Mononuclear cell (primary cell): ENCODE results near the gene COG6. TPM values are rescaled to one million over a fixed set of nuclear protein-coding genes. Genes with fewer than 3 reads are reported as not detected.

Source experiments
- H3K27me3 ChIP-seq: 2 replicates; pipeline ENCODE4 v1.6.0; 2011; ENCODE audit warnings: low read length, control low read depth; ENCODE audit not compliant: insufficient read depth
- H3K4me1 ChIP-seq: 2 replicates; pipeline ENCODE4 v1.5.1; 2011; ENCODE audit warnings: mild to moderate bottlenecking, low read length, control low read depth; ENCODE audit not compliant: insufficient read depth
- H3K4me3 ChIP-seq: 2 replicates; pipeline ENCODE4 v1.5.1; 2011; ENCODE audit warnings: mild to moderate bottlenecking, low read length, moderate library complexity
- H3K9me3 ChIP-seq: 2 replicates; pipeline ENCODE4 v1.5.1; 2011; ENCODE audit warnings: low read depth, mild to moderate bottlenecking, control low read depth, low read length
- total RNA-seq: library from RNA; depleted of rRNA; stranded (reverse); fragments of >200 nt; gene quantifications from one replicate; pipeline ENCODE4 v1.2.3, GENCODE V29; 2012

The COG6 gene
- total RNA-seq, 1 donor: 10.1 TPM

DNA sequence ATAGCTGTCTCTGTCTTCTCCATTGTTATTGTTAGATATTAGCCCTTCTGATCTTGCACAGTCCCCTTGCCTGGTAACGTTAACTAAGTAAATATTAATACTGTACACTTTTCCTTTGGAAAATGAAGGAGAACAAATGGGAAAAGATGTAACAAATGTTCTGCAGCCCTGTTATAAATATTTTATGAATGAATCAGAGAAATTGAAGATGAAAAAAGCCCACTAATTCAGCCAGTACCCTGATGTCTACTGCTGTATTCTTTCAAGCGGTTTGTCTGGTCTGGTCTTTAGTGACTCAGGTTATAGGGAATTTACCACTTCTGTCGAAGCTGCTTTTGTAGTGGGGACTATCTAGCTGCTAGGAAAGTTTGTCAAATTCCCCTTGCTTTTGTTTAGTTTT, 121.0 kb downstream of the COG6 start:
- H3K4me1 ChIP-seq: no peaks in the 10 kb centered on the region
- H3K27me3 ChIP-seq: no peaks in the 10 kb centered on the region
- H3K4me3 ChIP-seq: no peak overlapping the region
- H3K9me3 ChIP-seq: no peaks in the 10 kb centered on the region

DNA sequence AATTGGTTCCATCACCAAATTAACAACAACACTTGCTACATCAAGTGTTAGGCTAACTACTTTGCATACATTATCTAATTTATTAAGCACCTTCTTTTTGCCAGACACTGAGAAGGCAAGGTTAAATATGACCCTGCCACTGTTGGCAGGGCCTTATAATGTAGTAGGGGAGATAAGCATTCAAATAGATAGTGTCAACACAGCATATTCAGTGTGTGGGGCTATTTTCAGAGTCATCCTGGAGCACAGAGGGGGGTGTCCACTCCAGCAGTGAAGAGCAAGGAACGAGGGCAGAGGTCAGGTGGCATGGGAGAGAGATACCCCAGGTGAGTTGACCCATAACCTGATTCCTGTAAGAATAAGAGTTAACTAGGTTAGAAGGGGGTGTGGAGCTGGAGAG, 121.6 kb downstream of the COG6 start:
- Histone ChIP-seq H3K9me3 (no peaks in the 10 kb centered on the region), H3K4me1 (no peaks in the 10 kb centered on the region), H3K4me3 (no peak overlapping the region), H3K27me3 (no peaks in the 10 kb centered on the region)

DNA sequence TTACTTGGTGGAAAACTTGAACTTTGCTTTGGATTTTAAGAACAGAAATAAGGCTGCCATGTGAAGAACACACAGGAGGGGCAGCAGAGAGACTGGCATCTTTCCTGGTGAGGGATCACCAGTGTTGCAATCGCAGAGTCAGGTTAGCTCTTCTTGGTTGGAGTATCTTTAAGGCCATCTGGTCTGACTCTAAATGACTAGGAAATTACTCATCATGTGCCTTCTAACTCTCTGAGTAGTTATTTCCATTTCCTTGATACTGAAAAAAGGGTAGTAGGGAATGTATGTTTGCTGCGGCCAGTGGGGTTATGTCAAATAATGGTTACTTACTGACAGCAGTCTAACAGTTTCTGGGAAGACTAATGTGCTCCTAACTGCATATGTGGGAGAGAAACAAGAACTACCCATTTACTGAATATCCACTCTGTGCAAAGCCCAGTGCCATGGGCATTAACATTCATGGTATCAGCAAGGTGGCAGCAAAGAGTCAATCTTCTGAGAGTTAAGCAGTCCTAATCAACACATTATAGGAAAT, 122.1 kb downstream of the COG6 start:
- H3K9me3 ChIP-seq: no peaks in the 10 kb centered on the region
- H3K27me3 ChIP-seq: no peaks in the 10 kb centered on the region
- no peaks in the 10 kb centered on the region for H3K4me1 ChIP-seq
- no peak overlapping the region for H3K4me3 ChIP-seq

DNA sequence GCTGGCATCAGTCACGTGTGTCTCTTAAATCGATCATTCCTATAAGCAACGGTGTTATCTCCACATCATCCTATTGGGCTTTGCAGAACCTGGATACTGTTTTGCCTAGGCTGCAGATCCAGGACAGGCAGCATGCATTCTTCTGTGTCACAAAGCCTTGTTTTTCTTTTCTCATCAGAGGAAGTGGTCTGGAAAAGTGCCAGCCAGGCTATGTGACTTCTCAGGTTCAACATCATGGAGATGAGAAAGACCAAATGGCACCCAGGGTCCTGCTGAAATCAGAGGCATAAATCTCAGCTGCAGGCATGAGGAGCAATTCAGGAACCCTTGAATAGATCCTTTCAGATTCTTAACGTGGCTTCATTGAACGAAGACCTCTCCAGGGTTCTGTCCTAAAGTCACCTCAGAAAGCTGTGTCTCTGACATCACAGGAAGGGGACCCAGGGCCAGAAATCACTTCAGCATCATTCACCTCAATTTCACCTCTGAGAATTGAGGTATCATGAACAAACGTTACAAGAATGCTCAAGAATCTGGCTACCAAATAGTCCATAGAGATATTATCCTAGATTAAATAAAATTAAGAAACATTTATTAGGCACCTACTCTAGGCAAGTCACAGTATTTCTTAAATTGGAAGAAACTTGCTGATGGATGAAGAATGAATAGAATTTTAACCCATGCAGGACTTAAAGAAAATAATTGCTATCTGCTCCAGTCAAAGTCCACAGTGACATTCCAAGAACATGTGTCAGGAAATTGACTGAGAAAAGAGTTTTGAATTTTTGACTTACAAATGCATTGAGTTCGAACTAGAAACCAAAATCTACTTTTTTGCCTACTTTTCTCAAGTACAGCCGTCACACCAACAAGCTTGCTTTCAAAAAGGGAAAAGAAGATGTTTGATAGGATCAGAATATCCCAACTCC, 124.1 kb downstream of the COG6 start:
- Histone ChIP-seq H3K4me3 (no peak overlapping the region), H3K4me1 (no peaks in the 10 kb centered on the region), H3K27me3 (no peaks in the 10 kb centered on the region), H3K9me3 (no peaks in the 10 kb centered on the region)

- Histone ChIP-seq H3K9me3 (no peaks in the 10 kb centered on the region), H3K4me3 (no peak overlapping the region), H3K27me3 (no peaks in the 10 kb centered on the region), H3K4me1 (no peaks in the 10 kb centered on the region)
Measured at GRCh38 chr13:39780711-39781110, 125.2 kb downstream of the COG6 start.

DNA sequence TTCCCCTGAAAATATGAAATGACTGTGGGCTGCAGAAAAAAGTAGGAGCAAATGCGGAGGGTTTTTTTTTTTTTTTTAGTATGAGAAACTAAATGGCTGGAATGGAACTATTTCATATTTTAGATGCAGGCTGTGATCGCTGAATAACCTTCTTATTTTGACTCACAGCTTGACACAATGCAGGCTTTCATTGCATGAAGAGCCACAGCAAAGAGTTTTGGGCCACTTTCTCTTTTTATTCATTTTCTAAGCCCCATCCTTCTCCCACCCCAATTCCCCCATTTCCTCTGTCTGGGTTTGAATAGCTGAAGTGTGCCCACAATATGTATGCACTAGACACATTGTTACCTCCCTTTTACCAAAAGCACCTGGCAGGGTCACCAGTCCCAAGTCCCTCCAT, 125.9 kb downstream of the COG6 start:
- no peaks in the 10 kb centered on the region for H3K27me3 ChIP-seq

DNA sequence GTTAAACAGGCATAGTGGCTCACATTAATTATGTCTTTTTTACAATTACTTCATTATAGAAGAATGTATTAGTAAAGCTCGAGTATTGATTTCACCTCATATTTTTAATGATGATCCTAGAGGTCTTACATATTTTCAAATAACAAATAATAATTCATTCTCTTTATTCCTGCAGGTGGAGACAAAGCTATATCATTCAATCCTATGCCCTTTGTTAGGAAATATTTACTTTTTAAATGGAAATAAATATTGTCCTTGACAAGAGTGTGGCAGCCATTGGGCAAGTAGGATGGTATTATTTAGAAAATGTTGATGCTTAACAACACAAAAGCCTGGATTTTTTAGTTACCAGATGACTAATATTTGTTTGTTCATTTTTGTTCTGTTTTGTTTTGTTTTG, 127.6 kb downstream of the COG6 start:
- no peaks in the 10 kb centered on the region for H3K27me3 ChIP-seq
- no peak overlapping the region for H3K4me3 ChIP-seq
- H3K9me3 ChIP-seq: no peaks in the 10 kb centered on the region
- H3K4me1 ChIP-seq: no peaks in the 10 kb centered on the region

More for the DNA sequence above, 125.9 kb downstream of the COG6 start:
- Histone ChIP-seq H3K9me3 (no peaks in the 10 kb centered on the region), H3K4me1 (no peaks in the 10 kb centered on the region), H3K4me3 (no peak overlapping the region)

DNA sequence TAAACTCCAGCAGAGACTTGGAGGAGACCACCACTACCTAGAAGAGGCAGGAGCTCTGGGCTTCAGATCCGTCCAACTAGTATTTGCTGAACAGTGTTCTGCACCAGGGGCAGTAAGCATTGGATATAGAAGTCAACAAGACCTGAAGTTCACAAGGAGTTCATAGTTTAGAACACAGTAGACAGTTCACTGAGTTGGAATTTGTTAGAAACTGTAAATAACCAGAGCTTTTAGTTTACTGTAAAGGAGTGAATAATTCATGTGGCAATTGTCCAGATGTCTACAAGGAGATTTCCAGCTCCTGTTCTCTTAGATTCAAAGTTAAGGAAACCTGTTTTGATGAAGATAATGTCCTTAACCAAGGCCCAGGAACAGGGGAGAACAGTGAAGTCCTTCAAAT, 128.9 kb downstream of the COG6 start:
- H3K4me3 ChIP-seq: no peak overlapping the region
- H3K9me3 ChIP-seq: peaks cover 6% of the 10 kb centered on the region
- no peaks in the 10 kb centered on the region for H3K4me1 ChIP-seq
- no peaks in the 10 kb centered on the region for H3K27me3 ChIP-seq

GRCh38 chr13:39786091-39786490, 130.6 kb downstream of the COG6 start:
- peaks cover 14% of the 10 kb centered on the region for H3K9me3 ChIP-seq

DNA sequence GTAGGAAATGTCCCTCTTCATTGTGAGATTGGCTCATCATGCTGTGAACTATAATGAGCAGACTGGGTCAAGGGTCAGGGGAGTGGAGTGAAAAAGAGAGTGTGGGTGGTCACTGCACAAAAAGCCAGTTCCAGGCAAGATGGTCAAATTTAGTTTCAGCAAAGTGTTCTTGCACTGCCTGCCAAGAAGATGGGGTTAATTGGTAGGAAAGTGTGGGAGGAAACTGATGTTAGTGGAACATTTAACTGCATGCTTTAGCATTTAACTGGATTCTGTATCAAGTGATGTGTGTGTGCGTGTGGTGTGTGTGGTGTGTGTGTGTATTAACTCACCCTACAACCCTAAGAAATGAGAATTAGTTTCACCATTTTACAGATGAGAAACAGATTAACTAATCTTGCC, 131.6 kb downstream of the COG6 start:
- Histone ChIP-seq H3K27me3 (no peaks in the 10 kb centered on the region), H3K4me1 (no peaks in the 10 kb centered on the region), H3K9me3 (peaks cover 14% of the 10 kb centered on the region), H3K4me3 (no peak overlapping the region)

More at GRCh38 chr13:39786091-39786490, 130.6 kb downstream of the COG6 start:
- Histone ChIP-seq H3K27me3 (no peaks in the 10 kb centered on the region), H3K4me3 (no peak overlapping the region), H3K4me1 (no peaks in the 10 kb centered on the region)

DNA sequence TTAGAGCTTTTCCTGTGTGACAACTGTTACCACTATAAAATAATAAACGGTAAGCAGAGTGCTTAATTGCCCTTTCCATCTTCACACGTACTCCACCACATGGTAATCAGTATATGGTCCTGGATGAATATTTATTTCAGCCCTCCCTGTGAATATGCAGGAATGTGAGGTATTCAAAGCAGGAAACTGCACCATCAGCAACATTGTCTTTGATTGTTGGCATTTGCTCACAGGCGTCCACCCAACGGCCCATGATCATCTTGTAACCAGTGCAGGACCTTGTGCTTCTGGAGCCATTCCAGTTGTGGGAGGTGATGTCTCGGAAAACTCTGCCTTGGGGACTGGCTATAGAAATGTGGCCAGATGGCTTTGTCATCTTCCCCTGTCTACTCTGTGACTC, 132.6 kb downstream of the COG6 start:
- no peaks in the 10 kb centered on the region for H3K4me1 ChIP-seq
- no peak overlapping the region for H3K4me3 ChIP-seq
- no peaks in the 10 kb centered on the region for H3K27me3 ChIP-seq
- H3K9me3 ChIP-seq: peaks cover 14% of the 10 kb centered on the region

DNA sequence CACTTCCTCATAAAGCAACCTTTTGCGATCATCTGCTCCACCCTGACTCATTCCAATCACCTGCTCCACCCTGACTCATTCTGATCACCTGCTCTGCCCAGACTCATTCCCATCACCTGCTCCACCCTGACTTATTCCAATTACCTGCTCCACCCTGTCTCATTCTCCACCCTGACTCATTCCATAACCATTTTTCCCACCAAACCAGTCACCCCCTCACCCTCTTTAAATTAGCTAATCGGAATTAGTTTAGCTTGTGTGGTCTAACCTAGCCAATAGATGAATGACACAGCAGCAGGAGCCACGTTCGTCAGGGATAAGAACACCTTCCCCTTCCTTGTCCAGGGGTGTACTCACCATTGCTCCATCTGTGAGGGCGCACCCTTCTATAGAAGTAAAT, 134.0 kb downstream of the COG6 start:
- H3K27me3 ChIP-seq: no peaks in the 10 kb centered on the region

More for the DNA sequence above, 134.0 kb downstream of the COG6 start:
- no peak overlapping the region for H3K4me3 ChIP-seq
- no peaks in the 10 kb centered on the region for H3K4me1 ChIP-seq
- peaks cover 14% of the 10 kb centered on the region for H3K9me3 ChIP-seq

Other genes with a start within 250 kb of the COG6 start
- 0.31 TPM for gene LHFPL6, start 52.5 kb upstream of the COG6 start, total RNA-seq